Fibroblast of lung (primary cell): ENCODE results near the gene EIF3K. TPM values are rescaled to one million over a fixed set of nuclear protein-coding genes. Genes with fewer than 3 reads are reported as not detected.

Source experiments
- DNase-seq, 2 donors: peaks; one replicate each; pipeline versions ENCODE4 v3.0.0 to v3.0.0-alpha.2; 2010; ENCODE audit warnings: low read depth in 2 of 2
- H2AFZ ChIP-seq: 2 replicates; pipeline ENCODE4 v1.5.1; 2012; ENCODE audit warnings: low read length, control low read depth, inconsistent platforms
- H3K27ac ChIP-seq: 2 replicates; pipeline ENCODE4 v1.5.1; 2011; ENCODE audit warnings: low read length, control low read depth; ENCODE audit not compliant: insufficient read depth
- H3K27me3 ChIP-seq: 2 replicates; pipeline ENCODE4 v1.5.1; 2011; ENCODE audit warnings: mild to moderate bottlenecking, low read length; ENCODE audit not compliant: control insufficient read depth, insufficient read depth
- H3K36me3 ChIP-seq: 2 replicates; pipeline ENCODE4 v1.5.1; 2011; ENCODE audit warnings: low read length; ENCODE audit not compliant: control insufficient read depth, insufficient read depth
- H3K4me1 ChIP-seq: 2 replicates; pipeline ENCODE4 v1.5.1; 2011; ENCODE audit warnings: low read length; ENCODE audit not compliant: control insufficient read depth, insufficient read depth; ENCODE audit errors: extremely low read depth
- H3K4me2 ChIP-seq: 2 replicates; pipeline ENCODE4 v1.5.1; 2011; ENCODE audit warnings: low read length, control low read depth; ENCODE audit not compliant: insufficient read depth; ENCODE audit errors: extremely low read depth
- H3K4me3 ChIP-seq, 4 experiments: fragments of 200-600 bp in 1 of 4; sonication (generic) in 1 of 4; replicated peaks in 1 of 4; 2 replicates each; pipeline ENCODE4 v1.5.1; 2011 to 2016; ENCODE audit warnings: low read length in 4 of 4, low read depth in 3 of 4, mild to moderate bottlenecking in 3 of 4, control low read depth in 2 of 4, inconsistent platforms in 1 of 4, mixed read lengths in 1 of 4; ENCODE audit not compliant: insufficient read depth in 1 of 4; ENCODE audit errors: control extremely low read depth in 1 of 4
- H3K79me2 ChIP-seq: 2 replicates; pipeline ENCODE4 v1.5.1; 2012; ENCODE audit warnings: mild to moderate bottlenecking, low read length, inconsistent platforms; ENCODE audit not compliant: control insufficient read depth, insufficient read depth
- H3K9ac ChIP-seq: 2 replicates; pipeline ENCODE4 v1.5.1; 2011; ENCODE audit warnings: mild to moderate bottlenecking, low read length, control low read depth; ENCODE audit not compliant: insufficient read depth
- H3K9me3 ChIP-seq: 2 replicates; pipeline ENCODE4 v1.5.1; 2012; ENCODE audit warnings: low read depth, low read length; ENCODE audit not compliant: control insufficient read depth, insufficient read depth
- H4K20me1 ChIP-seq: 2 replicates; pipeline ENCODE4 v1.5.1; 2011; ENCODE audit warnings: low read length; ENCODE audit not compliant: control insufficient read depth, insufficient read depth; ENCODE audit errors: extremely low read depth
- CTCF ChIP-seq, 2 donors: IDR thresholded peaks in 1 of 2; conservative IDR thresholded peaks in 1 of 2; 1 replicate in 1 of 2; 2 replicates in 1 of 2; pipeline ENCODE4 v1.5.1; 2011 to 2012; ENCODE audit warnings: low read length in 2 of 2, control low read depth in 1 of 2, inconsistent platforms in 1 of 2, low read depth in 1 of 2, mild to moderate bottlenecking in 1 of 2
- EZH2 ChIP-seq: IDR thresholded peaks from 2 replicates; pipeline ENCODE4 v1.5.1; 2012; ENCODE audit warnings: low read length, control low read depth, mild to moderate bottlenecking; ENCODE audit errors: missing control alignments
- polyA plus RNA-seq, 2 donors: library from polyadenylated mRNA; depleted of rRNA in 1 of 2; stranded (reverse) in 1 of 2; unstranded in 1 of 2; fragments of >200 nt; gene quantifications; 2 replicates each; pipeline ENCODE4 v1.2.1, GENCODE V29; 2011 to 2012; ENCODE audit warnings: missing spikeins in 1 of 2
- total RNA-seq: library from RNA; depleted of rRNA; stranded (reverse); fragments of >200 nt; gene quantifications from 2 replicates; pipeline ENCODE4 v1.2.1, GENCODE V29; 2014

EIF3K gene
- total and polyA plus RNA-seq, 2 donors (not counting 1 experiment from before 2014, with no cell fraction given) = 171 to 198 TPM

DNA sequence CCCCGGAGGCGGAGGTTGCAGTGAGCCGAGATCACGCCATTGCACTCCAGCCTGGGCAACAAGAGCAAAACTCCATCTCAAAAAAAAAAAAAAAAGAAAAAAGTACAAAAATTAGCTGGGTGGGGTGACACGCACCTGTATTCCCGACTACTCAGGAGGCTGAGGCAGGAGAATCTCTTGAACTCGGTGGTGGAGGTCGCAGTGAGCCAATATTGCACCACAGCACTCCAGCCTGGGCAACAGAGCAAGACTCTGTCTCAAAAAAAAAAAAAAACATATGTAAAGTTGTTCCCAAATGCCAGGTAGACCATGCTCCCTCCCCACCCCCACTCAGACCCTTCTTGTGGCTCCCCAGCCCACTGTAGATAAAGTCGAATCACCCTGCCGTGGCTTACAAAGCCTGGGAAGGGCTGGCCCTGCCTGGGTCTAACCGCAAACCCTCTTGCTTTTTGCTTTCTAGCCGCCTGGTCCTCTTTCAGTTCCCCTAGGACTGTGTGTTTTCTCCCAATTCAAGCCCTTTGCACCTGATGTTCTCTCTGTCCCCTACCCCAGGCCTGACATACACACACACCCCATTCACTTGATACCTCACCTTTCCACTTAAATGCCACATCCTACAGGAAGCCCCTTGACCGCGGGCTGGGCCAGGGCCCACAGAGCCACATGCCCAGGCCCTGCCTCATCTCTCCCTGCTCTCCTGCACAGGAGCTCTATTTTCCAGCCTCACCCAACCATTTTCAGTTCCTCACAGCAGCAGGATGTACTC, 35.6 kb upstream of the EIF3K start:
- TF ChIP-seq CTCF (conservative IDR thresholded peaks at IDR 0.05 in 1 of 2, IDR thresholded peaks at IDR 0.05 in 1 of 2; ENCODE audit: low read depth in 1 of 2, low read length in 2 of 2) = no peak
- TF ChIP-seq EZH2 = no peak
- no peak overlapping the region for H3K4me2 ChIP-seq
- H4K20me1 ChIP-seq = no peaks in the 10 kb centered on the region
- H3K4me3 ChIP-seq = no peak overlapping the region
- no peaks in the 10 kb centered on the region for H3K27me3 ChIP-seq
- no peak overlapping the region for H3K9ac ChIP-seq
- DNase-seq = no peak
- H2AFZ ChIP-seq = no peak overlapping the region
- no peak overlapping the region for H3K27ac ChIP-seq
- H3K4me1 ChIP-seq = no peaks in the 10 kb centered on the region
- no peaks in the 10 kb centered on the region for H3K9me3 ChIP-seq
- H3K79me2 ChIP-seq = no peaks in the 10 kb centered on the region
- H3K36me3 ChIP-seq = no peaks in the 10 kb centered on the region

DNA sequence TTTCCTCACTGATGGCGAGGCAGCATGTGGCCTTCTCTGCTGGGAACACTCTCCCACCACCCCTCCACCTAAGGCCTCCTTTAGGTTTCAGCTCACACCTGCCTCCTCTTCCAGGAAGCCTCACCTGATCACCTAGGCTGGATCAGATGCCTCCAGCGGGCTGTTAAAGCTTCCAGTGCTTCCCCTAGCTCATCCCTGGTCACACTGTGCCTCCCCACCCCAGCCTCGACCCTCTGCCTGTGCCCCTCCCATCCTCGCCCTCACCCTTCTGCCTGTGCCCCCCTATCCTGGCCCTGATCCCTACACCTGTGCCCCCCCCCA, 35.0 kb upstream of the EIF3K start:
- Histone ChIP-seq H3K4me1 (no peaks in the 10 kb centered on the region), H3K79me2 (no peaks in the 10 kb centered on the region), H4K20me1 (no peaks in the 10 kb centered on the region), H3K36me3 (no peaks in the 10 kb centered on the region), H3K4me3 (no peak overlapping the region), H3K4me2 (no peak overlapping the region), H3K9me3 (no peaks in the 10 kb centered on the region), H2AFZ (no peak overlapping the region), H3K27me3 (no peaks in the 10 kb centered on the region), H3K9ac (no peak overlapping the region), H3K27ac (no peak overlapping the region)
- TF ChIP-seq CTCF (conservative IDR thresholded peaks at IDR 0.05 in 1 of 2, IDR thresholded peaks at IDR 0.05 in 1 of 2; ENCODE audit: low read depth in 1 of 2, low read length in 2 of 2) (no peak), EZH2 (no peak)
- no peak for DNase-seq

GRCh38 chr19:38587562-38587961, 31.4 kb upstream of the EIF3K start:
- Histone ChIP-seq H3K36me3 (no peaks in the 10 kb centered on the region), H3K9ac (no peak overlapping the region), H3K9me3 (no peaks in the 10 kb centered on the region), H3K4me2 (no peak overlapping the region), H3K4me1 (no peaks in the 10 kb centered on the region), H2AFZ (no peak overlapping the region), H3K27ac (no peak overlapping the region), H3K27me3 (no peaks in the 10 kb centered on the region), H3K4me3 (no peak overlapping the region), H4K20me1 (no peaks in the 10 kb centered on the region), H3K79me2 (no peaks in the 10 kb centered on the region)
- TF ChIP-seq EZH2 = no peak
- no peak for TF ChIP-seq CTCF (conservative IDR thresholded peaks at IDR 0.05 in 1 of 2, IDR thresholded peaks at IDR 0.05 in 1 of 2; ENCODE audit: low read depth in 1 of 2, low read length in 2 of 2)
- no peak for DNase-seq
